ENCODE measurements around the gene ZBTB7C. TPM values are rescaled to one million over a fixed set of nuclear protein-coding genes. Genes with fewer than 3 reads are reported as not detected.

The ZBTB7C gene
- total and polyA plus RNA-seq, 2 experiments from 2014 or later = 2.3 to 5.5 TPM

DNA sequence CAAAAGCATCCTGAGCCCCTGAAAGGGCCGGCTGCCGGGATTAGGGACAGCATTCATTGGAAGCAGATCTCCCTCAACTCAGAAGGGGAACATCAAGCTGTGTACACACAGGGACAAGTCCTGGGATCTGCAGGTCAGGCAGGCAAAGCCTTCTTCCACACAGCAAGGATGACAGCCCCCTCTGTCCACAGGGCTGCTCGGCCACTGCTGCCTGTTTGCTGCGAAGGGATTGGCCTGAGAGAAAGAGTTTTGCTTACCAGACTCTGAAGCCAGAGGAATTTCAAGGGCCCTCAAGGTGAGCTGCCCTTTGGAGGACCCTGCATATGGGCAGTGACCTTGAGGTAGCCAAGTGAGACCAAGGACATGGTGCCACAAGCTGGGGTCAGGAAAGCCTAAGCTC lies 11.1 kb downstream of the ZBTB7C start:
- peak overlapping the region; percentile 4 for H3K27ac ChIP-seq
- TF ChIP-seq, protein P1, sequence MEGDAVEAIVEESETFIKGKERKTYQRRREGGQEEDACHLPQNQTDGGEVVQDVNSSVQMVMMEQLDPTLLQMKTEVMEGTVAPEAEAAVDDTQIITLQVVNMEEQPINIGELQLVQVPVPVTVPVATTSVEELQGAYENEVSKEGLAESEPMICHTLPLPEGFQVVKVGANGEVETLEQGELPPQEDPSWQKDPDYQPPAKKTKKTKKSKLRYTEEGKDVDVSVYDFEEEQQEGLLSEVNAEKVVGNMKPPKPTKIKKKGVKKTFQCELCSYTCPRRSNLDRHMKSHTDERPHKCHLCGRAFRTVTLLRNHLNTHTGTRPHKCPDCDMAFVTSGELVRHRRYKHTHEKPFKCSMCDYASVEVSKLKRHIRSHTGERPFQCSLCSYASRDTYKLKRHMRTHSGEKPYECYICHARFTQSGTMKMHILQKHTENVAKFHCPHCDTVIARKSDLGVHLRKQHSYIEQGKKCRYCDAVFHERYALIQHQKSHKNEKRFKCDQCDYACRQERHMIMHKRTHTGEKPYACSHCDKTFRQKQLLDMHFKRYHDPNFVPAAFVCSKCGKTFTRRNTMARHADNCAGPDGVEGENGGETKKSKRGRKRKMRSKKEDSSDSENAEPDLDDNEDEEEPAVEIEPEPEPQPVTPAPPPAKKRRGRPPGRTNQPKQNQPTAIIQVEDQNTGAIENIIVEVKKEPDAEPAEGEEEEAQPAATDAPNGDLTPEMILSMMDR (IDR thresholded peaks at IDR 0.05; ENCODE audit: low read depth, low read length) = no peak
- peaks cover 52% of the 10 kb centered on the region for H3K4me1 ChIP-seq (ENCODE audit: low read depth)
- H3K27me3 ChIP-seq = no peaks in the 10 kb centered on the region
- no peaks in the 10 kb centered on the region for H3K36me3 ChIP-seq
- DNase-seq (ENCODE audit: low read depth in 1 of 2, low spot score in 1 of 2) = peak in 1 of 2 donors; percentile 59
- no peaks in the 10 kb centered on the region for H3K9me3 ChIP-seq (ENCODE audit: low read depth)
- H3K4me3 ChIP-seq = no peak overlapping the region

DNA sequence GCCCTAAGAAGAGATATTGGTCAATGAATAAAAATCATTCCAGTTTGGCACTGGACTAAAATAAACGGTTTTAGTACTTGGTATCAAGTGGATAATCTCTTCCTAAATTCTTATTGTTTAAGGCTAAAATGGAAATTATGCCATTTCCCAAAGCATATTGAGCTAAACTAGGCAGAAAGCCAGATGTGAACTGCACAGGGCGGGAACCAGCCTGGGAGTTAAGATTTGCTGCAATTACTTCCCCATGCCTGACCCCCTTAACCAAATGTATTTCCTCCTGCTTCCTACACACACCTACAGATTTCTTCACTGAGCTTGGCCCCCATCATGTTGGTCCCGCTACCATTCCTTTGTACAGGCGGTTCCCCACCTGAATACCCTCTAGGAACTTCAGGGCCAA lies 12.2 kb downstream of the ZBTB7C start:
- no peak for DNase-seq (ENCODE audit: low read depth in 1 of 2, low spot score in 1 of 2)
- H3K9me3 ChIP-seq (ENCODE audit: low read depth) = no peaks in the 10 kb centered on the region
- no peak overlapping the region for H3K27ac ChIP-seq
- no peaks in the 10 kb centered on the region for H3K27me3 ChIP-seq
- peaks cover 49% of the 10 kb centered on the region for H3K4me1 ChIP-seq (ENCODE audit: low read depth)
- TF ChIP-seq, protein P1 (IDR thresholded peaks at IDR 0.05; ENCODE audit: low read depth, low read length) = no peak
- H3K36me3 ChIP-seq = no peaks in the 10 kb centered on the region
- H3K4me3 ChIP-seq = no peak overlapping the region

DNA sequence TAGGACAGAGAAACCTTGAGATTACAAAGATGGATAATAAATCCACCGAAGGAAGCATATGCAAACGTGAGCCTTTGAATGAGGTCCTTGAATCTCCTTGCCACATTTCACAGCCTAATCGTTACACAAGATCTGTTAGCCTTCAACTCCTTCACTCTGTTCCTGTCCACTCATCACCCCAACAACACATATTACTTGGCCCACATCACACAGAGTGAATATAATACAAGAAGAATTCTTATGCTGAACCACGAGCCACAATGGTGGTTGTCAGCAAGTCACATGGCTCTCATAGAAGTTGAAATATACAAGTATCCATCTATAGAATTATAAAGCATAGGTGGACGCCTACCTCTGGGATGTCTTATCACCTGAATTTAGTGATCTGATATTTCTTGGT lies 12.6 kb downstream of the ZBTB7C start:
- Histone ChIP-seq H3K4me3 (no peak overlapping the region), H3K36me3 (no peaks in the 10 kb centered on the region), H3K4me1 (ENCODE audit: low read depth) (peaks cover 49% of the 10 kb centered on the region), H3K27me3 (no peaks in the 10 kb centered on the region), H3K9me3 (ENCODE audit: low read depth) (no peaks in the 10 kb centered on the region), H3K27ac (no peak overlapping the region)
- DNase-seq (ENCODE audit: low read depth in 1 of 2, low spot score in 1 of 2) = no peak
- TF ChIP-seq, protein P1 (IDR thresholded peaks at IDR 0.05; ENCODE audit: low read depth, low read length) = no peak

DNA sequence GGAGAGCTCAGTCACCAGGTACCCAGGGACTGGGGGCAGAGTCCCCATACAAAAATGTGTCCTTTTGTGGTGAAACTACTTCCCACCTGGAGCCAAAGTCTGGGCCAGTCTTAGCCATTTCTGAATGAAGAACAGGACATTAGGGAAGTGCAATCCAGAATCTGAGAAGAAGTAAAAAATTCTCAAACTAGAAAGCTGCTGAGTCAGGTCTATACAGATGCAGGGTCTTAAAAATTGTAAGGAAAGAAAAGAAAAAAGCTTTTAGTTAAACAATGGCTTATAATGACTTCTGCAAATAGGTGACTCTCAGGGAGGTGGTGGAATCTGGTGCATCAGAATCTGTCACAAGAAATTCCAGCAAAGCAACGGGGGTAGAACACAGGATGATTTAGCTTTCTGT lies 13.5 kb downstream of the ZBTB7C start:
- peaks cover 43% of the 10 kb centered on the region for H3K4me1 ChIP-seq (ENCODE audit: low read depth)
- no peak for DNase-seq (ENCODE audit: low read depth in 1 of 2, low spot score in 1 of 2)
- TF ChIP-seq, protein P1 (IDR thresholded peaks at IDR 0.05; ENCODE audit: low read depth, low read length) = no peak
- H3K36me3 ChIP-seq = no peaks in the 10 kb centered on the region
- no peaks in the 10 kb centered on the region for H3K27me3 ChIP-seq
- H3K27ac ChIP-seq = no peak overlapping the region
- H3K4me3 ChIP-seq = no peak overlapping the region
- H3K9me3 ChIP-seq (ENCODE audit: low read depth) = no peaks in the 10 kb centered on the region

DNA sequence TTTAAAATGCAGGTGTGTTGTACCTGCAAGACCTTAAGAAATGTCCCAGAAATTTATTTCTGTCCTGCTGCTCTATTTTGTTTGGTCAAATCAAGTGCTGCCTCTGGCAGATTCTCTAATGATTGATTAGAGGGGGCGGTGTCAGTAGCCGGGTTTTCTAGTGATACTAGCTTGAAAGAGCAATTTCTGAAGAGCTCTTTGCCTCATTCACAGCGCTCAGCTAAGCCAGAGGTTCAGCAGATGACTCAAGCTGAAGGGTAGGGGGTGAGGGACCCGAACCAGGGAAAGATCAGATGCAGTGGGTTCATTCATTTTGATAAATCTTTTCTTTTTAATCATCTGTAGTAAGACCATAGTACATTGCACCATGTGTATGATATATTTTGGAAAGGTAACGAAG lies 15.0 kb downstream of the ZBTB7C start:
- Histone ChIP-seq H3K27me3 (no peaks in the 10 kb centered on the region), H3K4me3 (no peak overlapping the region), H3K9me3 (ENCODE audit: low read depth) (no peaks in the 10 kb centered on the region), H3K36me3 (no peaks in the 10 kb centered on the region), H3K27ac (no peak overlapping the region), H3K4me1 (ENCODE audit: low read depth) (peaks cover 32% of the 10 kb centered on the region)
- TF ChIP-seq, protein P1 (IDR thresholded peaks at IDR 0.05; ENCODE audit: low read depth, low read length) = no peak
- no peak for DNase-seq (ENCODE audit: low read depth in 1 of 2, low spot score in 1 of 2)

DNA sequence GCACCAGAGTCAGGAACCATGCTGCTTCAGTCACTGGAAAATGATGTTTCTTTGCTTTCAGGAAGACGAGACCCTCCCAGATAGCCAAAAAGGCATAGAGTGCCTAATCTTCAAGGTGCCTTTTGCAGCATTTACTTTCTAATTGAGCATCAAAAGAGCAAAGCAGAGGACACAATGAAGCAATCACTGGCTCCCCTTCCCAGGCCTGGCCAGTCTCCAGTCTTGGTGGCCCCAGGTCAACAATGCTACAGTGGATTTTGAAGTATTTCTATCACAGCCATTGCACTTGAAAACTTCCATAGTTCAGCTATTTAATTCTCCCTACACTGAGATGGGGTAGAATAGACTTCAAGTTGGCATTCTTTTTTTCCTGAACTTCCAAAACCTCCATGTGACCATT lies 15.4 kb downstream of the ZBTB7C start:
- DNase-seq (ENCODE audit: low read depth in 1 of 2, low spot score in 1 of 2) = no peak
- peaks cover 28% of the 10 kb centered on the region for H3K4me1 ChIP-seq (ENCODE audit: low read depth)
- no peak overlapping the region for H3K27ac ChIP-seq
- H3K36me3 ChIP-seq = no peaks in the 10 kb centered on the region
- H3K4me3 ChIP-seq = no peak overlapping the region
- TF ChIP-seq, protein P1 (IDR thresholded peaks at IDR 0.05; ENCODE audit: low read depth, low read length) = no peak
- no peaks in the 10 kb centered on the region for H3K27me3 ChIP-seq
- H3K9me3 ChIP-seq (ENCODE audit: low read depth) = no peaks in the 10 kb centered on the region

All from cardiac muscle cell (in vitro differentiated cells and primary cell).